CD14-positive monocyte (primary cell): Measurements from ENCODE around the gene MRPL41. TPM values are rescaled to one million over a fixed set of nuclear protein-coding genes. Genes with fewer than 3 reads are reported as not detected.

Source experiments
- DNase-seq, 3 donors: peaks; one replicate each; pipeline ENCODE4 v3.0.0-alpha.2; 2011 to 2022
- H2AFZ ChIP-seq: 2 replicates; pipeline ENCODE4 v1.6.0; 2012; ENCODE audit warnings: mild to moderate bottlenecking, low read depth, low read length, inconsistent platforms; ENCODE audit not compliant: insufficient read depth, poor library complexity, severe bottlenecking
- H3K27ac ChIP-seq, 2 donors: 1 replicate in 1 of 2; 2 replicates in 1 of 2; pipeline ENCODE4 v1.5.1; 2012 to 2013; ENCODE audit warnings: low read length in 2 of 2, control low read depth in 1 of 2, inconsistent platforms in 1 of 2, low read depth in 1 of 2, mild to moderate bottlenecking in 1 of 2
- H3K27me3 ChIP-seq, 2 donors: one replicate each; pipeline versions ENCODE4 v1.6.0 to v1.6.1; 2011 to 2013; ENCODE audit warnings: low read length in 2 of 2; ENCODE audit not compliant: control insufficient read depth in 2 of 2, insufficient read depth in 2 of 2
- H3K36me3 ChIP-seq, 2 donors: replicated peaks in 1 of 2; 1 replicate in 1 of 2; 2 replicates in 1 of 2; pipeline versions ENCODE4 v1.5.1 to v1.6.1; 2012 to 2013; ENCODE audit warnings: low read length in 2 of 2, control low read depth in 1 of 2, inconsistent platforms in 1 of 2, mild to moderate bottlenecking in 1 of 2; ENCODE audit not compliant: insufficient read depth in 2 of 2, control insufficient read depth in 1 of 2
- H3K4me1 ChIP-seq, 2 donors: 1 replicate in 1 of 2; 2 replicates in 1 of 2; pipeline versions ENCODE4 v1.5.1 to v1.6.1; 2012 to 2013; ENCODE audit warnings: low read length in 2 of 2, control low read depth in 1 of 2, inconsistent platforms in 1 of 2, mild to moderate bottlenecking in 1 of 2, moderate library complexity in 1 of 2; ENCODE audit not compliant: insufficient read depth in 2 of 2, control insufficient read depth in 1 of 2
- H3K4me2 ChIP-seq: replicated peaks from 2 replicates; pipeline ENCODE3; 2012; ENCODE audit warnings: low read length, moderate library complexity, mild to moderate bottlenecking; ENCODE audit not compliant: poor library complexity, severe bottlenecking; ENCODE audit errors: extremely low read depth
- H3K4me3 ChIP-seq, 3 experiments: fragments of 200-600 bp in 1 of 3; sonication (generic) in 1 of 3; replicated peaks in 1 of 3; 1 replicate in 2 of 3; 2 replicates in 1 of 3; pipeline ENCODE4 v1.5.1; 2011 to 2013; ENCODE audit warnings: low read length in 3 of 3, mild to moderate bottlenecking in 3 of 3, control low read depth in 2 of 3, low read depth in 2 of 3, inconsistent platforms in 1 of 3, moderate library complexity in 1 of 3
- H3K79me2 ChIP-seq: 2 replicates; pipeline ENCODE4 v1.6.0; 2012; ENCODE audit warnings: mild to moderate bottlenecking, control low read depth, inconsistent platforms, low read length, moderate library complexity; ENCODE audit not compliant: insufficient read depth
- H3K9ac ChIP-seq: 2 replicates; pipeline ENCODE4 v1.6.0; 2017; ENCODE audit warnings: low read length, mild to moderate bottlenecking; ENCODE audit not compliant: insufficient read depth, poor library complexity, severe bottlenecking
- H3K9me3 ChIP-seq, 2 donors: replicated peaks in 1 of 2; 1 replicate in 1 of 2; 2 replicates in 1 of 2; pipeline versions ENCODE4 v1.5.1 to v1.6.1; 2012 to 2013; ENCODE audit warnings: low read length in 2 of 2, control low read depth in 1 of 2; ENCODE audit not compliant: control insufficient read depth in 1 of 2, insufficient read depth in 1 of 2
- H4K20me1 ChIP-seq: 2 replicates; pipeline ENCODE4 v1.6.0; 2012; ENCODE audit warnings: mild to moderate bottlenecking, low read length, control low read depth, moderate library complexity; ENCODE audit not compliant: insufficient read depth
- H3K27ac Mint-ChIP-seq, 7 donors: one replicate each; pipeline ENCODE4 v1.8.0; 2020; ENCODE audit warnings: mild to moderate bottlenecking in 7 of 7, mixed read lengths in 7 of 7, moderate library complexity in 6 of 7, inconsistent platforms in 2 of 7
- H3K27me3 Mint-ChIP-seq, 3 donors: one replicate each; pipeline ENCODE4 v1.8.0; 2021 to 2022; ENCODE audit warnings: low read depth in 3 of 3, mild to moderate bottlenecking in 3 of 3, mixed read lengths in 3 of 3, moderate library complexity in 3 of 3, inconsistent platforms in 1 of 3
- H3K36me3 Mint-ChIP-seq, 2 donors: one replicate each; pipeline ENCODE4 v1.8.0; 2020; ENCODE audit warnings: mixed read lengths in 2 of 2, inconsistent platforms in 1 of 2, mild to moderate bottlenecking in 1 of 2
- H3K4me1 Mint-ChIP-seq: one replicate; pipeline ENCODE4 v1.8.0; 2020; ENCODE audit warnings: mild to moderate bottlenecking, mixed read lengths
- H3K4me3 Mint-ChIP-seq, 2 donors: one replicate each; pipeline ENCODE4 v1.8.0; 2020; ENCODE audit warnings: mild to moderate bottlenecking in 2 of 2, mixed read lengths in 2 of 2, moderate library complexity in 1 of 2
- H3K9me3 Mint-ChIP-seq, 7 donors: one replicate each; pipeline ENCODE4 v1.8.0; 2020 to 2022; ENCODE audit warnings: mixed read lengths in 7 of 7, mild to moderate bottlenecking in 6 of 7, moderate library complexity in 6 of 7, inconsistent platforms in 2 of 7
- CTCF ChIP-seq: fragments of 200-600 bp; IDR thresholded peaks from one replicate; pipeline ENCODE4 v1.8.0; 2022; ENCODE audit warnings: antibody characterized with exemption, mild to moderate bottlenecking
- WGBS: methylation state at CpG from one replicate; pipeline ENCODE4 v1.1.5; 2013; ENCODE audit warnings: missing lambda C conversion rate; ENCODE audit not compliant: insufficient coverage; 5-methylcytosine and 5-hydroxymethylcytosine counted together
- intact Hi-C, 2 donors: fragments of 100-400 bp; cut with micrococcal nuclease; formaldehyde crosslinking; loops; one replicate each; pipeline versions ENCODE4 v1.15.0 to v1.15.1; 2023
- polyA plus RNA-seq, 3 donors: library from polyadenylated mRNA; depleted of rRNA in 1 of 3; unstranded in 2 of 3; stranded (reverse) in 1 of 3; fragments of 300-500 nt in 2 of 3; fragments of >200 nt in 1 of 3; fragmentation: Illumina TruSeq in 2 of 3; gene quantifications; 1 replicate in 2 of 3; 2 replicates in 1 of 3; pipeline ENCODE4 v1.2.3, GENCODE V29; 2012 to 2021

The MRPL41 gene
- polyA plus RNA-seq, 3 donors: 17.3 to 49.4 (median 33.2) TPM

GRCh38 chr9:137556069-137556838, 4.6 kb downstream of the MRPL41 start:
- Histone ChIP-seq H3K4me3 (no peak overlapping the region), H3K27ac (no peak overlapping the region), H3K36me3 (peaks cover 38 to 49% of the 10 kb centered on the region in 2 donors), H3K4me1 (peaks cover 6 to 12% of the 10 kb centered on the region in 2 donors), H3K9me3 (no peaks in the 10 kb centered on the region), H3K9ac (no peak overlapping the region), H3K4me2 (no peak overlapping the region), H3K79me2 (peaks cover 7% of the 10 kb centered on the region), H2AFZ (no peak overlapping the region), H4K20me1 (peaks cover 11% of the 10 kb centered on the region), H3K27me3 (no peaks in the 10 kb centered on the region)
- Mint-ChIP-seq H3K27ac (peak overlapping the region in 1 of 7 donors; percentile 20), H3K4me3 (no peak overlapping the region), H3K27me3 (peaks cover 0 to 1% (median 0%) of the 10 kb centered on the region in 3 donors), H3K9me3 (peaks cover 0 to 5% (median under 1%) of the 10 kb centered on the region in 7 donors), H3K4me1 (peaks cover 6% of the 10 kb centered on the region), H3K36me3 (peaks cover 35 to 68% of the 10 kb centered on the region in 2 donors)
- DNase-seq: no peak
- intact Hi-C loops: loop anchor here in 1 of 2 donors (10.0 kb wide), 1 partner anchor 49 kb away; the partner anchor contains the start of gene ARRDC1
- no peak for TF ChIP-seq CTCF
- 93% methylated on average over 21 of the region's 24 CpGs for WGBS

- TF ChIP-seq CTCF: no peak
- no peaks in the 10 kb centered on the region for H3K4me1 Mint-ChIP-seq
- intact Hi-C loops: loop anchor here in 1 of 2 donors (10.0 kb wide), 1 partner anchor 47 kb away; the partner anchor contains the start of gene ARRDC1
- Histone ChIP-seq H3K9ac (no peak overlapping the region), H3K79me2 (no peaks in the 10 kb centered on the region), H3K27me3 (no peaks in the 10 kb centered on the region), H3K9me3 (no peaks in the 10 kb centered on the region), H3K4me1 (no peaks in the 10 kb centered on the region), H3K27ac (no peak overlapping the region), H3K36me3 (peaks cover 49 to 67% of the 10 kb centered on the region in 2 donors), H3K4me2 (no peak overlapping the region), H4K20me1 (peaks cover 4% of the 10 kb centered on the region), H3K4me3 (no peak overlapping the region), H2AFZ (no peak overlapping the region)
- WGBS: no CpG with 5 or more reads among the region's 4 CpGs
- H3K9me3 Mint-ChIP-seq: peaks cover 0 to 5% (median 2%) of the 10 kb centered on the region in 7 donors
- H3K27me3 Mint-ChIP-seq: peaks cover 0 to 4% (median 0%) of the 10 kb centered on the region in 3 donors
- no peak overlapping the region for H3K27ac Mint-ChIP-seq
- no peak for DNase-seq
- peaks cover 49 to 87% of the 10 kb centered on the region in 2 donors for H3K36me3 Mint-ChIP-seq
- no peak overlapping the region for H3K4me3 Mint-ChIP-seq
These were observed 6.4 kb downstream of the MRPL41 start for GRCh38 chr9:137558127-137558526.
